Small intestine (tissue), 7 donors: ENCODE results near the gene TRAF1. TPM values are rescaled to one million over a fixed set of nuclear protein-coding genes. Genes with fewer than 3 reads are reported as not detected.

ENCODE experiments used
- DNase-seq, 2 donors: peaks; one replicate each; pipeline versions ENCODE4 v3.0.0 to v3.0.0-alpha.2; 2013
- FAIRE-seq: peaks from 2 replicates; lab custom pipeline; 2012; peaks lifted over from hg19 to GRCh38; lab: Jason Lieb, UNC
- H3K27ac ChIP-seq, 3 donors: one replicate each; pipeline ENCODE4 v1.5.1; 2013; ENCODE audit warnings: low read length in 2 of 3, mild to moderate bottlenecking in 2 of 3, control low read depth in 1 of 3, inconsistent platforms in 1 of 3, low read depth in 1 of 3, moderate library complexity in 1 of 3
- H3K27me3 ChIP-seq, 3 donors: one replicate each; pipeline ENCODE4 v1.6.1; 2013; ENCODE audit warnings: low read length in 3 of 3, inconsistent platforms in 1 of 3; ENCODE audit not compliant: control insufficient read depth in 3 of 3, insufficient read depth in 3 of 3
- H3K36me3 ChIP-seq, 3 donors: one replicate each; pipeline ENCODE4 v1.6.1; 2013; ENCODE audit warnings: low read length in 3 of 3, inconsistent platforms in 1 of 3, low read depth in 1 of 3, mild to moderate bottlenecking in 1 of 3, moderate library complexity in 1 of 3; ENCODE audit not compliant: control insufficient read depth in 3 of 3, insufficient read depth in 2 of 3
- H3K4me1 ChIP-seq, 3 donors: one replicate each; pipeline ENCODE4 v1.6.1; 2013; ENCODE audit warnings: low read length in 2 of 3, inconsistent platforms in 1 of 3, low read depth in 1 of 3, mild to moderate bottlenecking in 1 of 3, moderate library complexity in 1 of 3; ENCODE audit not compliant: control insufficient read depth in 3 of 3, insufficient read depth in 2 of 3
- H3K4me3 ChIP-seq, 3 donors: one replicate each; pipeline ENCODE4 v1.5.1; 2013; ENCODE audit warnings: low read length in 3 of 3, control low read depth in 1 of 3, inconsistent platforms in 1 of 3, low read depth in 1 of 3, mild to moderate bottlenecking in 1 of 3, moderate library complexity in 1 of 3
- H3K9me3 ChIP-seq, 2 donors: one replicate each; pipeline ENCODE4 v1.6.1; 2013; ENCODE audit warnings: low read depth in 1 of 2, low read length in 1 of 2; ENCODE audit not compliant: control insufficient read depth in 2 of 2, insufficient read depth in 1 of 2
- WGBS, 3 donors: extraction: QIAGEN DNeasy Blood & Tissue Kit; methylation state at CpG; one replicate each; pipeline ENCODE4 v1.1.7; 2013; 5-methylcytosine and 5-hydroxymethylcytosine counted together
- polyA plus RNA-seq, 4 donors: library from polyadenylated mRNA; stranded (reverse) in 3 of 4; unstranded in 1 of 4; fragments of 200-250 nt in 3 of 4; fragments of 120-200 nt in 1 of 4; gene quantifications; one replicate each; pipeline versions ENCODE4 v1.2.1 to v1.2.3, GENCODE V29; 2013
- donor health status: healthy with polysubstance abuse.
- donor health status: control.
- donor health status: control.
- donor health status: Bipolar disorder and iron deficiency.
- donor health status: healthy.

Gene TRAF1
- polyA plus RNA-seq, 4 donors, result 1.1 to 5.6 (median 1.9) TPM

DNA sequence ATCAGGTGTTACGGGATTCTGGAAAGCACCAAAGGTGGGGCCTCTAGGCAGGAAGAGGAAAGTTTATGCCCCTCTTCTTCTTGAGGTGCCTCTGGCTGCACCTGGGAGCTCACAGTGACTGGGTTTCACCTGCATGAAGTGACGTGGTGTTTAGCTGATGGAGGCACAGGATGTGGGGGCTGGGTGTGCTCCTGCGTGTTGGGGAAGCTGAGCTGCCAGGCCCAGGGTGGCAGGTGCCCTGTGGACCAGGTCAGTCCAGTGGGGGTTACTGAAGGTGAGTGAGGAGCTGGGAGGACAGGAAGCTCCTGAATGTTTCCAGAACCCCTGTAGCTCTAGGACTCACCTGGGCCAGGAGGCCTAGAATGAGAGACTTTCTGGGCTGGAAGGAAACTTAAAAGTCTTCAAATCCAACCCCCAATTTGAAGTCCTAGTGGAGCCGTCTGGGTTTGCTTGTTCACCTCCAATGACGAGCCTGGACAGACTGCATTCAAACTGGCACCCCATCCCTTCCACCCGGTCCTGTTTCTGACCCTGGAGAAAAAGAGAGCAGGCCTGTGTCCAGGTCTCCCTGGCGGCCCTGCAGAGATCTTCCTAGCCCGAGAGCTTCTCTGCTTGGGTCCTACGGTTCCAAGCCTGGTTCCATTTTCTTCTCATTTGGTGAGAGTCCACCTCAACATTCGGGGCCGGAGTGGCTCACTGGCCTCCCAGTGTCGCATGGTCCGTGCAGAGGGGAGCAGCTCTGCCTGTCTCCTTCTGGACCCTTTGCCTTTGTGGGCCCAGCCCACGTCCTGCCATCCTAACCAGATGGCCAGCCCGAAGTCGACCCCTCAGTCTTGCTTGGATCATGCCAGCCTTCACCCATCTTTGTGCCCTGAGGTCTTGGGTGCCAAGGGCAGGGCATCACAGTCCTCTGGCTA is 22.3 kb downstream of the TRAF1 start:
- Histone ChIP-seq H3K9me3 (no peaks in the 10 kb centered on the region), H3K27ac (peak overlapping the region in 1 of 3 donors; percentile 71), H3K27me3 (no peaks in the 10 kb centered on the region), H3K4me1 (no peaks in the 10 kb centered on the region), H3K36me3 (peaks cover 0 to 11% (median 0%) of the 10 kb centered on the region in 3 donors), H3K4me3 (no peak overlapping the region)
- FAIRE-seq (no peak), DNase-seq (no peak)
- WGBS, 3 donors, result 81 to 87% (median 85%) methylated on average over 16 of the region's 16 CpGs

DNA sequence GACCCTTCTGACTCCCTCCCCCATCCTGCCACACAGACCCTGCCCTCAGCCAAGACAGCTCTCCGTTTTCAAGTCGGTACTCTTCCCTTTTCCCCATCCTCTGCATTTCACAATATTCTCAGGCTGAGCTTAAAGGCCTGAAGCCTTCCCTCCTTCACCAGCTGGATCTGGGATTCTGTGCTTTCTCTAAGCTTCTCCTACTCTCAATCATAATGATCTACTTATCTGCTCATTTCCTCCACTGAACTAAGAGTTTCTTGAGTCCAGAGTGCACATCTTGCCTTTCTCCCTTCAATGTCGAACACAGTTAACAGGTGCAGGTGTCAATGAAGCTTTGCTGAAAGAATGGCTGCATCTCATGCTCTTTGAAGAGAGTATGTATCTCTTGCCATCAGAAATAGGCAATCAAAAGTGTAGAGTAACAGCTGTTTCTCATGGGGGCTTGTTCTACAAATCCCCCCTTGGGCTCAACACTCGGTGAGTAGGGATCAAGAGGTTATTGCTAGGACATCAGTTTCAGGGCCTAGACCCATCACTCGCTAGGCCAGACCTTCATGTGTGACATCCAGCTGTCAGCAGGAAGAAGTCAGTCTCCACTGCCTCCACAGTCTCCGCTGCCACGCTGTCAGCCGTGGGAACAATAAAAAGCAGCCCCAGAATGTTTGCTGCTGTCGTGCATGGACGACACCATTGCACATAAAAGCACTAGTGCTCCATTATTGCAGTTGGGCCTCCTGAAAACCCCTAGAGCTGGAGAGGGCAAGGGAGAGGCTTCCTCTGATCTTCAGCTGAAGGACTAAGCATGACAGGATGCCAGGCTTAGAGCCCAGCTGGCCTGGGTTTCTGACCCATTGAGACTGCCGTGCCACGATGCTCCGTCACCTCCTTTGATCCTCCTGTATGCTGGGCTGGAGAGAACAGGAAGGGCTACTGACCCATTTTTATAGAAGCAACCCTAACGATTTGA is 23.7 kb downstream of the TRAF1 start:
- FAIRE-seq, result no peak
- no peak overlapping the region for H3K4me3 ChIP-seq
- DNase-seq, result no peak
- no peaks in the 10 kb centered on the region for H3K27me3 ChIP-seq
- peaks cover 0 to 8% (median 0%) of the 10 kb centered on the region in 3 donors for H3K36me3 ChIP-seq
- WGBS, 3 donors, result 73 to 80% (median 74%) methylated on average over 14 of the region's 14 CpGs
- H3K9me3 ChIP-seq, result no peaks in the 10 kb centered on the region
- no peaks in the 10 kb centered on the region for H3K4me1 ChIP-seq
- peak overlapping the region in 1 of 3 donors; percentile 71 for H3K27ac ChIP-seq

DNA sequence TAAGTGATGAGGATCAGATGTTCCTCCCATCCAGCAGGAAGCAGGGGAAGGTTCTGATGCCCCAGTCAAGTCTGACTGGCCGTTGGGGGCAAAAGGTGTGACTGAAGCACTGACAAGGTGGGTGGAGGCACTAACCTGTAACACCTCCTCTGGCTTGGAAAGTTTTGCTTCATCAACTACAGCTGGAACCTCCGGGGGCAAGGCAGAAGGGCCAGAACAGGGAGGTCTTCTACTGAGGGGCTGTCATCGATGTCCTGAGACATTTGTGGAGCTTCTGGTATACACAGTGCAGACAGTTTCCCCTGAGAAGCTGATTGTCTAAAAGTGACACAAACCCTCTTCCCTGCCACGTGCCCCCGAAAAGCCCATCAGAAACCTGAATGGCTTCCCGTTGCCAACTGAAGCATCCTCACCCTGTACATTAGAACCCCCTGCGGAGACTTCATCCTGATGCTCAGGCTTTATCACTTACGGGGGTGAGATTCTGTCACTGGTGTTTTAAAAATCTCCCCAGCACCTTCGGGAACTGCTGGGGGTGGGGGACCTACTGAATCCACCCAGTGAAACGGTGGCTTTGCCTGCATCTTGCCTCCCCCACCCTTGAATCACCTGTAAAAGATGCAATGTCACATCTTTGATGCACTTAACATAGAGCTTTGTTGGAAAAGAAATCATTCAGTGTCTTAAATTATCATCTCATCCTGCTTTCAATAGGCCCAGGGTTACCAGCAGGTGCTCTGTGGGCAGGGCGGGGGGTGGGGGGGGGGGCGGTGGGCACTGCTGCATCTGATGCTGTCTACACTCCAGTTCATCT is 24.6 kb downstream of the TRAF1 start:
- peaks cover 0 to 6% (median 0%) of the 10 kb centered on the region in 3 donors for H3K4me1 ChIP-seq
- H3K27ac ChIP-seq, result no peak overlapping the region
- H3K36me3 ChIP-seq, result peaks cover 0 to 9% (median 0%) of the 10 kb centered on the region in 3 donors
- 78 to 84% (median 80%) methylated on average over 12 of the region's 12 CpGs for WGBS, 3 donors
- H3K9me3 ChIP-seq, result no peaks in the 10 kb centered on the region
- no peak overlapping the region for H3K4me3 ChIP-seq
- H3K27me3 ChIP-seq, result no peaks in the 10 kb centered on the region
- DNase-seq (no peak), FAIRE-seq (no peak)

DNA sequence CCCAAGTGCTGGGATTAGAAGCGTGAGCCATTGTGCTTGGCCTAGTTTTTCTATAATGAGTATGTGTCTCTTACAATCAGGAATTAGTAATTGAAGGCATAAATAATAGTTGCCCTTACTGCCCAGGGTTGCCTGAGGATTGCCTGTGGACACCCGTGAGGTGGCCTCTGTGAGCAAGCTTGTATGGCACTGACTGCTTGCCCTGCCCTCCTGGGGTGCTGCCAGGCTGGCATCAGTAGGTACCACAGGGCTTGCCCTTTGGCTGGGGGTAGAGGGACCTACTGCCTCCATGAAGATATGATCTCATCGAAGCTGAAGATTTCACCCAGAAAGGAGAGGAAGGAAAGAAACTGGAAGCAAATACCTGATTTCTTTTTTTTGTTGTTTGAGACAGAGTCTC is 25.8 kb downstream of the TRAF1 start:
- no peak for FAIRE-seq
- Histone ChIP-seq H3K4me3 (no peak overlapping the region), H3K27ac (no peak overlapping the region), H3K36me3 (peaks cover 0 to 10% (median 0%) of the 10 kb centered on the region in 3 donors), H3K4me1 (peaks cover 0 to 8% (median 0%) of the 10 kb centered on the region in 3 donors), H3K9me3 (no peaks in the 10 kb centered on the region), H3K27me3 (no peaks in the 10 kb centered on the region)
- WGBS, 3 donors, result 83 to 88% (median 83%) methylated on average over 3 of the region's 3 CpGs
- DNase-seq, result no peak

DNA sequence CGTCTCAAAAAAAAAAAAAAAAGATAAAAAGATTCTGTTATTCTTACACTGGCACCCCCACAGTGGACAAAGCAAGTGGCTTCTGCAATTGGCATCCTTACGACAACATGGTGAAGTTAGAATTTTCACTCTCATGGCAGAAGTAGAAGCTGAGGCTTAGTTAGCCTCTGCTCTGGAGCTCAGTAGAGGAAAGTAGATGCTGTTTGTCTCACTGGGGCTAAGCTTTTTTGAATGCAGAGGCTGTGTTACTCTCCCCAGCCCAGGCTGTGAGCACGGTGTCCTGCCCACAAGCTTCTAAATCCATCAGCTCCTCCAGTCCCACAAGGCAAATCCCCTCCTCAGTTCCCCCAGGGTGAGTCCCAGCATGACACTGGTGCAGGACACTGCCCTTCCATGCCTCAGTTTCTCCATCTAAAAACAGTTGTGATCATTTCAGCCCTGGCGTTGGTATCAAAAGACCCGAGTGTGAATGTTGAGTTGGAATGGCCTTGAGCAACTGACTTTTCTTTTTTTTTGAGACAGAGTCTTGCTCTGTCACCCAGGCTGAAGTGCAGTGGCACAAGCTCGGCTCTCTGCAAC is 27.0 kb downstream of the TRAF1 start:
- no peak for FAIRE-seq
- no peak overlapping the region for H3K4me3 ChIP-seq
- WGBS, 3 donors, result 83 to 86% (median 85%) methylated on average over 5 to 6 of the region's 6 CpGs
- no peak overlapping the region for H3K27ac ChIP-seq
- H3K9me3 ChIP-seq, result no peaks in the 10 kb centered on the region
- peaks cover 0 to 3% (median 0%) of the 10 kb centered on the region in 3 donors for H3K27me3 ChIP-seq
- DNase-seq, result no peak
- H3K4me1 ChIP-seq, result peaks cover 0 to 8% (median 0%) of the 10 kb centered on the region in 3 donors
- peaks cover 0 to 5% (median 0%) of the 10 kb centered on the region in 3 donors for H3K36me3 ChIP-seq

DNA sequence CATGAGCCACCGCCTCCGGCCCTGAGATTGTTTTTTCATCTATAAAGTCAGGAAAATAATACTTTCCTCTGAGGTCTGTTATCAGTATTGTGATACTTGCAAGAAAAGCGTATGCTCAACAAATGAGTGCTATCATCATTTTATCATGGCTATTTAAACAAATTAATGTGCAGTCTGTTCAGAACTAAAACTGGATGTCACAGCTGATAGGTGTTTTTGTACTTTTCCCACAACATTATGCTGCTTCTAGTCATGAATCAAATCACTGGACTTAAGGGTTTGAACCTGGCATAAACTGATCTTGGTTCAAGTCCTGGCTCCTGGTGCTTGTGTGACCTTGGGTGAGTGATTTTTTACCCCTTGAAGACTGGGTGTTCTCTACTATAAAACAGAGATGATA is 28.2 kb downstream of the TRAF1 start:
- Histone ChIP-seq H3K27me3 (peaks cover 0 to 3% (median 0%) of the 10 kb centered on the region in 3 donors), H3K36me3 (peaks cover 0 to 2% (median 0%) of the 10 kb centered on the region in 3 donors), H3K27ac (no peak overlapping the region), H3K9me3 (no peaks in the 10 kb centered on the region), H3K4me1 (peaks cover 0 to 8% (median 0%) of the 10 kb centered on the region in 3 donors), H3K4me3 (no peak overlapping the region)
- WGBS, 3 donors, result 85 to 91% (median 89%) methylated on average over 3 of the region's 3 CpGs
- DNase-seq, result no peak
- FAIRE-seq, result no peak

DNA sequence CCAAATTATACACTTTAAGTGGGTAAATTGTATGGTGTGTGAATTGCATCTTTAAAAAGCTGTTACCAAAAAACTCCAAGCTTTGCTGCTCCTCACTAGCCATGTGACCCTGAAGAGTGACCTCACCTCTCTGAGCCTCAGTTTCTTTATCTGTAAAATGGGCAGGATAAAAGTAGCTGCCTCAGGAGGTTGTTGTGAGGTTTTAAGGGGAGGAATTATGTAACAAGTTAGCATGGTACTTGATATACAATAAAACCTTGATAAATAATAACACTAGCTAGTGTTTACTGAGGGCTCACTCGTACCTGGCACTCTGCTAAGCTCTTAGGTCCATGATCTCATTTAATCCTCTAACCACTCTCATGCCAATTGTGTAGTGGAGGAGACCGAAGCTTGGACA is 30.6 kb downstream of the TRAF1 start:
- no peak overlapping the region for H3K27ac ChIP-seq
- peaks cover 0 to 3% (median 0%) of the 10 kb centered on the region in 3 donors for H3K27me3 ChIP-seq
- no peak for DNase-seq
- peaks cover 0 to 25% (median 4%) of the 10 kb centered on the region in 3 donors for H3K4me1 ChIP-seq
- peaks cover 0 to 2% (median 0%) of the 10 kb centered on the region in 3 donors for H3K36me3 ChIP-seq
- no peaks in the 10 kb centered on the region for H3K9me3 ChIP-seq
- FAIRE-seq, result no peak
- H3K4me3 ChIP-seq, result no peak overlapping the region
- 81 to 90% (median 85%) methylated on average over 2 of the region's 2 CpGs for WGBS, 3 donors
